ENCODE results near the gene TERF2IP. TPM values are rescaled to one million over a fixed set of nuclear protein-coding genes. Genes with fewer than 3 reads are reported as not detected.

The TERF2IP gene
- total RNA-seq, 1 experiment from 2014 or later = 16.9 TPM

DNA sequence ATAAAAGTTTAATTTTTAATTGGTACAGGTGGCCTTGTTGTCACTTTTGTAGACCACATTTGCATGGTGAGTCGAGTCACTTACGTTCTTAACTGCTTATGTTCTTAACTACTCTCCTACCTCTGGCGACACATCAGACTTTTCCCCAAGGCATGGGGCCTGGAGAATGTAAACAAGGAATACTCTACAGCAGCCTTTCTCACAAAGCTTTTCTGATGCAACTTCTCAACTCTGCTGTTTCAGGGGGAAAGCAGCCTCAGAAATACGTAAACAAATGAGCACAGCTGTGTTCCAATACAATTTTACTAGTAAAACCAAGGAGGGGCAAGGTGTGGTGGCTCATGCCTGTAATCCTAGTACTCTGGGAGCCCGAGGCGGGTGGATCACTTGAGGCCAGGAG lies 7.0 kb upstream of the TERF2IP start:
- peaks cover 25% of the 10 kb centered on the region for H4K20me1 ChIP-seq (ENCODE audit: insufficient read depth)
- H3K4me2 ChIP-seq = no peak overlapping the region
- TF ChIP-seq EZH2 (IDR thresholded peaks at IDR 0.05; ENCODE audit: low read depth) = no peak
- TF ChIP-seq CTCF (conservative IDR thresholded peaks at IDR 0.05) = no peak
- no peaks in the 10 kb centered on the region for H3K4me1 ChIP-seq (replicated peaks; ENCODE audit: insufficient read depth)
- CTCF ChIA-PET = no interaction called here
- DNase-seq = no peak
- intact Hi-C loops (cut with micrococcal nuclease; ENCODE audit: unreplicated experiment) = no loop called here
- POLR2A ChIA-PET (ENCODE audit: unreplicated experiment) = no interaction called here
- no peaks in the 10 kb centered on the region for H3K9me2 ChIP-seq (ENCODE audit: insufficient read depth)
- H3K27ac ChIP-seq = no peak overlapping the region
- no peak overlapping the region for H2AFZ ChIP-seq
- H3F3A ChIP-seq (ENCODE audit: insufficient read depth, low read depth) = no peaks in the 10 kb centered on the region; the same call in 1 of the 2 replicates
- no peaks in the 10 kb centered on the region for H3K9me3 ChIP-seq (ENCODE audit: insufficient read depth, low read depth)
- H3K79me2 ChIP-seq (ENCODE audit: low read depth) = peaks cover 34% of the 10 kb centered on the region
- H3K4me3 ChIP-seq = no peak overlapping the region
- BruUV-seq (replicated peaks) = no TSS peak
- no peaks in the 10 kb centered on the region for H3K27me3 ChIP-seq (ENCODE audit: insufficient read depth, low read depth)
- peaks cover 47% of the 10 kb centered on the region for H3K36me3 ChIP-seq (ENCODE audit: low read depth)

- Histone ChIP-seq H3K27me3 (ENCODE audit: insufficient read depth, low read depth) (no peaks in the 10 kb centered on the region), H3K4me1 (replicated peaks; ENCODE audit: insufficient read depth) (peaks cover 9% of the 10 kb centered on the region), H3K4me2 (no peak overlapping the region), H3K9me3 (ENCODE audit: insufficient read depth, low read depth) (no peaks in the 10 kb centered on the region), H4K20me1 (ENCODE audit: insufficient read depth) (peaks cover 25% of the 10 kb centered on the region; the same call in 1 of the 2 replicates), H3K4me3 (no peak overlapping the region), H3K27ac (no peak overlapping the region), H3K36me3 (ENCODE audit: low read depth) (peaks cover 28% of the 10 kb centered on the region), H2AFZ (no peak overlapping the region), H3F3A (ENCODE audit: insufficient read depth, low read depth) (peaks cover 14% of the 10 kb centered on the region; the same call in 1 of the 2 replicates), H3K79me2 (ENCODE audit: low read depth) (peaks cover 67% of the 10 kb centered on the region), H3K9me2 (ENCODE audit: insufficient read depth) (no peaks in the 10 kb centered on the region)
- TF ChIP-seq CTCF (conservative IDR thresholded peaks at IDR 0.05) (no peak; the same call in 1 of the 2 replicates), EZH2 (IDR thresholded peaks at IDR 0.05; ENCODE audit: low read depth) (no peak)
- intact Hi-C loops (cut with micrococcal nuclease; ENCODE audit: unreplicated experiment) = no loop called here
- POLR2A ChIA-PET (ENCODE audit: unreplicated experiment) = no interaction called here
- CTCF ChIA-PET = no interaction called here
- BruUV-seq (replicated peaks) = no TSS peak
- no peak for DNase-seq
Measured at GRCh38 chr16:75644240-75645012, 3.1 kb upstream of the TERF2IP start.

DNA sequence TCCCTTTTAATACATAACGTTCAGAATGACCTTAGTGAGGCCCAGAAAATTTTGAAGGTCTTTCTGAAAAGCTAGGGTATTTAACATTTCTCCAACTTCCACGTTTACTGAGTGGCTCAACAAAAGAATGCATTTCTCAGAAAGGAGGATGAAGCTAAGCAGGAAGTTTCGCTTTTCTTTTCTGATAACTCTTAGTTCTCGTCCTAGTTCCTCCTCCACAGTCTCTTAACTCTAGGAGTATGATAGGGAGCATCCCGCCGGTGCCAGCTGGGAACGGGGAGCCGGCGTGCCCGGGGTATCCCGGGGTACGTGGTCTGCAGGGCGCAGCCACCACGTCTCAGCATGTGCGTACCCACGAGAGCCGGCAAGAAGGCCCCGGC lies 471 bp upstream of the TERF2IP start:
- Histone ChIP-seq H3K9me3 (ENCODE audit: insufficient read depth, low read depth) (no peaks in the 10 kb centered on the region), H3K4me1 (replicated peaks; ENCODE audit: insufficient read depth) (peaks cover 27% of the 10 kb centered on the region), H3K4me3 (peak overlapping the region; percentile 98), H2AFZ (peak overlapping the region; percentile 97), H3F3A (ENCODE audit: insufficient read depth, low read depth) (peaks cover 14% of the 10 kb centered on the region; the same call in 1 of the 2 replicates), H4K20me1 (ENCODE audit: insufficient read depth) (peaks cover 25% of the 10 kb centered on the region), H3K27me3 (ENCODE audit: insufficient read depth, low read depth) (no peaks in the 10 kb centered on the region), H3K27ac (peak overlapping the region; percentile 67), H3K36me3 (ENCODE audit: low read depth) (peaks cover 8% of the 10 kb centered on the region; the same call in 1 of the 2 replicates), H3K9me2 (ENCODE audit: insufficient read depth) (no peaks in the 10 kb centered on the region), H3K4me2 (peak overlapping the region; percentile 94), H3K79me2 (ENCODE audit: low read depth) (peaks cover 93% of the 10 kb centered on the region)
- POLR2A ChIA-PET (ENCODE audit: unreplicated experiment) = interaction anchor here (0.7 to 1.4 kb wide), 2 partner anchors 24 to 305 kb away, joined by 3 to 4 read pairs; partner anchors contain the start of gene ADAT1
- TF ChIP-seq EZH2 (IDR thresholded peaks at IDR 0.05; ENCODE audit: low read depth) (no peak), CTCF (conservative IDR thresholded peaks at IDR 0.05) (no peak)
- no peak for DNase-seq
- CTCF ChIA-PET = interaction anchor here (0.7 to 0.8 kb wide), 3 partner anchors 24 to 183 kb away, joined by 3 to 5 read pairs (median 3); partner anchors contain the start of gene ADAT1
- BruUV-seq (replicated peaks) = TSS peak; percentile 65
- intact Hi-C loops (cut with micrococcal nuclease; ENCODE audit: unreplicated experiment) = loop anchor here (1.0 kb wide), 1 partner anchor 24 kb away; the partner anchor contains the start of gene ADAT1
